ENCODE results near the gene PI3. TPM values are rescaled to one million over a fixed set of nuclear protein-coding genes. Genes with fewer than 3 reads are reported as not detected.
"Not testable (repeated sequence)": the region's sequence is repeated elsewhere in the genome, so short reads cannot be mapped to it uniquely, and the experiment has no call there.

The PI3 gene
- total and polyA plus RNA-seq, 2 donors (not counting 1 experiment from before 2014, with no cell fraction given), result not detected

DNA sequence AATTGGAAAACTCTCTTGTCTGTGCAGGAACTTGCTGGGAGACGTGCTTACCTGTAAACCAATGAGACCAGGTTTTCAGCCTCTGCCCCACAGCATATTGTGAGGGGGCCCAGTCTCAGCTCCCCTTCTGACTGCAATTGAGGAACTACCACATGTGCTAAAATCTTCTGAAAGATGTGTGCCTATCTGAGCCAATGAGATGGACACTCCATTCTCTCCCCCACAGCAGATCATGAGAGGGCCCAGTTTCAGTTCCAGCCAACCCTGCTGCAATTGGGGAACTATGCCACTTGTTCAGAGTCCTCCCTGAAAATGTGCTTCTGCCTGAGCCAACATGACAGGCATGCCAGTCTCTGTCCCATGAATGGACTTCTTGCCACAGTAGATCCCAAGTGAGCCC, 20.9 kb upstream of the PI3 start:
- Histone ChIP-seq H3K4me3 (replicated peaks in 1 of 4; ENCODE audit: control extremely low read depth in 1 of 4, insufficient read depth in 1 of 4, low read depth in 3 of 4, low read length in 4 of 4) (no peak overlapping the region), H3K9ac (ENCODE audit: insufficient read depth, low read length) (no peak overlapping the region), H3K4me1 (ENCODE audit: control insufficient read depth, extremely low read depth, insufficient read depth, low read length) (no peaks in the 10 kb centered on the region), H3K9me3 (ENCODE audit: control insufficient read depth, insufficient read depth, low read depth, low read length) (no peaks in the 10 kb centered on the region), H3K27ac (ENCODE audit: insufficient read depth, low read length) (no peak overlapping the region), H3K27me3 (ENCODE audit: control insufficient read depth, insufficient read depth, low read length) (peaks cover 2% of the 10 kb centered on the region), H3K36me3 (ENCODE audit: control insufficient read depth, insufficient read depth, low read length) (no peaks in the 10 kb centered on the region), H4K20me1 (ENCODE audit: control insufficient read depth, extremely low read depth, insufficient read depth, low read length) (no peaks in the 10 kb centered on the region), H3K4me2 (ENCODE audit: extremely low read depth, insufficient read depth, low read length) (no peak overlapping the region), H2AFZ (ENCODE audit: low read length) (no peak overlapping the region), H3K79me2 (ENCODE audit: control insufficient read depth, insufficient read depth, low read length) (no peaks in the 10 kb centered on the region)
- no peak for DNase-seq (ENCODE audit: low read depth in 2 of 2)
- TF ChIP-seq, protein P1, sequence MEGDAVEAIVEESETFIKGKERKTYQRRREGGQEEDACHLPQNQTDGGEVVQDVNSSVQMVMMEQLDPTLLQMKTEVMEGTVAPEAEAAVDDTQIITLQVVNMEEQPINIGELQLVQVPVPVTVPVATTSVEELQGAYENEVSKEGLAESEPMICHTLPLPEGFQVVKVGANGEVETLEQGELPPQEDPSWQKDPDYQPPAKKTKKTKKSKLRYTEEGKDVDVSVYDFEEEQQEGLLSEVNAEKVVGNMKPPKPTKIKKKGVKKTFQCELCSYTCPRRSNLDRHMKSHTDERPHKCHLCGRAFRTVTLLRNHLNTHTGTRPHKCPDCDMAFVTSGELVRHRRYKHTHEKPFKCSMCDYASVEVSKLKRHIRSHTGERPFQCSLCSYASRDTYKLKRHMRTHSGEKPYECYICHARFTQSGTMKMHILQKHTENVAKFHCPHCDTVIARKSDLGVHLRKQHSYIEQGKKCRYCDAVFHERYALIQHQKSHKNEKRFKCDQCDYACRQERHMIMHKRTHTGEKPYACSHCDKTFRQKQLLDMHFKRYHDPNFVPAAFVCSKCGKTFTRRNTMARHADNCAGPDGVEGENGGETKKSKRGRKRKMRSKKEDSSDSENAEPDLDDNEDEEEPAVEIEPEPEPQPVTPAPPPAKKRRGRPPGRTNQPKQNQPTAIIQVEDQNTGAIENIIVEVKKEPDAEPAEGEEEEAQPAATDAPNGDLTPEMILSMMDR (conservative IDR thresholded peaks at IDR 0.05 in 1 of 2, IDR thresholded peaks at IDR 0.05 in 1 of 2; ENCODE audit: low read depth in 1 of 2, low read length in 2 of 2), result no peak
- TF ChIP-seq EZH2 (IDR thresholded peaks at IDR 0.05; ENCODE audit: low read length, missing control alignments), result no peak

DNA sequence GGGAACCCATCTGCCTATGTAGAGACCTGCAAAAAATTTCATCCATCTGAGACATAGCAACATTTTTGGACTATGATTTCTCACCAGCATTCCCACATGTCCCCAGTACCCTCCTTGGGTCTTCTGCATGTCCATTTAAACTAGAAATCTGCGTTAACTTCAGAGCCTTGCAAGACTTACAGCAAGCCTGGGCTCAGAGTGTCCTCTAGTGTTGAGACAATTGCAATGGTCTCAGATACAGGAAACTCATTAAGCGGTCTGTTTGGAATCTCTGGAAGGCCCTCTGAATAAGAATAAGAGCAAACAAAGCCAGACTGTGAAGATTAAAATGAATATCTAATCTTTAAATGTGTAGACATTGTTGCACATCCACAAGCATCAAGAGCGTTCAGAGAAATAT, 20.5 kb upstream of the PI3 start:
- Histone ChIP-seq H3K4me2 (ENCODE audit: extremely low read depth, insufficient read depth, low read length) (no peak overlapping the region), H3K9me3 (ENCODE audit: control insufficient read depth, insufficient read depth, low read depth, low read length) (no peaks in the 10 kb centered on the region), H4K20me1 (ENCODE audit: control insufficient read depth, extremely low read depth, insufficient read depth, low read length) (no peaks in the 10 kb centered on the region), H3K4me3 (replicated peaks in 1 of 4; ENCODE audit: control extremely low read depth in 1 of 4, insufficient read depth in 1 of 4, low read depth in 3 of 4, low read length in 4 of 4) (no peak overlapping the region), H3K27me3 (ENCODE audit: control insufficient read depth, insufficient read depth, low read length) (peaks cover 2% of the 10 kb centered on the region), H3K27ac (ENCODE audit: insufficient read depth, low read length) (no peak overlapping the region), H2AFZ (ENCODE audit: low read length) (no peak overlapping the region), H3K4me1 (ENCODE audit: control insufficient read depth, extremely low read depth, insufficient read depth, low read length) (no peaks in the 10 kb centered on the region), H3K79me2 (ENCODE audit: control insufficient read depth, insufficient read depth, low read length) (no peaks in the 10 kb centered on the region), H3K36me3 (ENCODE audit: control insufficient read depth, insufficient read depth, low read length) (no peaks in the 10 kb centered on the region), H3K9ac (ENCODE audit: insufficient read depth, low read length) (no peak overlapping the region)
- peak in 1 of 2 donors; percentile 6 for DNase-seq (ENCODE audit: low read depth in 2 of 2)
- no peak for TF ChIP-seq EZH2 (IDR thresholded peaks at IDR 0.05; ENCODE audit: low read length, missing control alignments)
- TF ChIP-seq, protein P1 (conservative IDR thresholded peaks at IDR 0.05 in 1 of 2, IDR thresholded peaks at IDR 0.05 in 1 of 2; ENCODE audit: low read depth in 1 of 2, low read length in 2 of 2), result no peak

DNA sequence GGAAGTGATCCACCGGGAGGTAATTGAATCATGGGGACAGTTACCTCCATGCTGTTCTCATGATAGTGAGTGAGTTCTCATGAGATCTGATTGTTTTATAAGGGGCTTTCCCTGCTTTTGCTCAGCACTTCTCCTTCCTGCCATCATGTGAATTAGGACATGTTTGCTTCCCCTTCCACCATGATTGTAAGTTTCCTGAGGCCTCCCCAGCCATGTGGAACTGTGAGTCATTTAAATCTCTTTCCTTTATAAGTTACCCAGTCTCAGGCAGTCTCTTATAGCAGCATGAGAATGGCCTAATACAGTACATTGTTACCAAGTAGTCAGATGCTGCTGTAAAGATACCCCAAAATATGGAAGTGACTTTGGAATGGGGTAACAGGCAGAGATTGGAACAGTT, 19.9 kb upstream of the PI3 start:
- not testable (repeated sequence) for H3K79me2 ChIP-seq (ENCODE audit: control insufficient read depth, insufficient read depth, low read length); H3K9me3 ChIP-seq (ENCODE audit: control insufficient read depth, insufficient read depth, low read depth, low read length); H3K36me3 ChIP-seq (ENCODE audit: control insufficient read depth, insufficient read depth, low read length); H3K9ac ChIP-seq (ENCODE audit: insufficient read depth, low read length); H4K20me1 ChIP-seq (ENCODE audit: control insufficient read depth, extremely low read depth, insufficient read depth, low read length); H3K27ac ChIP-seq (ENCODE audit: insufficient read depth, low read length); H2AFZ ChIP-seq (ENCODE audit: low read length); H3K27me3 ChIP-seq (ENCODE audit: control insufficient read depth, insufficient read depth, low read length); H3K4me1 ChIP-seq (ENCODE audit: control insufficient read depth, extremely low read depth, insufficient read depth, low read length); H3K4me2 ChIP-seq (ENCODE audit: extremely low read depth, insufficient read depth, low read length); H3K4me3 ChIP-seq (replicated peaks in 1 of 4; ENCODE audit: control extremely low read depth in 1 of 4, insufficient read depth in 1 of 4, low read depth in 3 of 4, low read length in 4 of 4); DNase-seq (ENCODE audit: low read depth in 2 of 2)

Measured in fibroblast of lung (primary cell).